ENCODE results near the gene BCAP31.

The BCAP31 gene

DNA sequence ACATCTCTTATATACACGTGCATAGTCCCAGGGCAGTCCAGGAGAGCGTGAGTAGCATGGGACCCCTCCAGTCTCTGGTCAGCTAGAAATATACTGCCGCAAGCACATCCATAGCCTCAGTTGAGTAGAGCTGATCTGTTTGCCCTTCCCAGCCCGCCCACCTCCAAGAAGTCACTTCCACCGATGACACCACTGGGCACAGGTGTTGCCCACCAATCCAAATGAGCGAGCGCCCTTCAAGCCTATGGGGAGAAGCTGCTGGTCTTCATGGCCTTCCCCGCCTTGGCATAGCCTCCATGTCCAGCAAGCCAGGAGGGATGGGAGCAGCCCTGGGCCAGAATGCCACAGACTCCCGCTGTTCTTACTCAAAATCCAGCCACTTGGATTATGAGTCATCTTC, 67.0 kb downstream of the BCAP31 start:
- no peak for DNase-seq (ENCODE audit: low read depth in 1 of 2, low spot score in 1 of 2)

DNA sequence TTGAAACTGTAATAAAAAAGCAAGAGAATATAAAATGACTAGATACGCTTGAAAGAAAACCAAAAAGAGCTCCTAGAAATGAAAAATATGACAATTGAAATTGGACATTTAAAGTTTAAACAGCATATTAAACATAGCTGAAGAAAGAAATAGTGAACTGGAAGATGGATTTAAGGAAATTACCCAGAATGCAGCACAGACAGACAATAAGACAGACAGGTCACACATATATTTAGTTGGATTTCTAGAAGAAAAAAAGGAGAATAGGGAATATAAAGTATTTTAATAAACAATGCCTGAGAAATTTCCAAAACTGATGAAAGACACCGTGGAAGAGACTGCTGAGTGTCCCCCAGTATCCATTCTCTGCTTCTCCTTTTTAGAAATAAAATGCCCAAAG, 70.6 kb downstream of the BCAP31 start:
- no peak for DNase-seq (ENCODE audit: low read depth in 1 of 2, low spot score in 1 of 2)

DNA sequence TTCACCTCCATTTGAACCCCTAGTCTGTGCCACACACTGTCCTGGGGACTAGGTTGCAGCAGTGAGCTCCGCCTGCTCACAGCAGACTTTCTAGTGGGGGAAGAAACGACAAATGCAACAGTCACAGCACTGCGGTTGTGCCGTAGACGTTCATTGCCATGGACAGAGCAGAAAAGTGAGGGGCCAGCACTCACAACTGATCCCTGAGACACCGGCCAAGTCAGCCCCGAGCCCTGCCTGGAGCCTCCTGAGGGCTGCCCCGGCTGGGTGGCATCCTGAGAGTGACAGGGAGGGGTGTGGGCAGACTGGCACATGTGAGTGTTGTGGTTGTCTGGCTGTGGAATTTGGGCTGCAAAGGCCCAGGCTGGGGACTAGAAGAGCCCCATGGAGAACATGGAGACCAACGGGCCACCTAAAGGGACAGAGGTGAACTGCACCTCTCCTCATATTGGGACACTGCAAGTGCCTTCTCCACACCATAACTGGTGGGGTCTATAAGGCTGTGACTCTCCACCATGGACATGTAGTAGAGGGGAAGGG, 72.6 kb downstream of the BCAP31 start:
- DNase-seq (ENCODE audit: low read depth in 1 of 2, low spot score in 1 of 2) = no peak

DNA sequence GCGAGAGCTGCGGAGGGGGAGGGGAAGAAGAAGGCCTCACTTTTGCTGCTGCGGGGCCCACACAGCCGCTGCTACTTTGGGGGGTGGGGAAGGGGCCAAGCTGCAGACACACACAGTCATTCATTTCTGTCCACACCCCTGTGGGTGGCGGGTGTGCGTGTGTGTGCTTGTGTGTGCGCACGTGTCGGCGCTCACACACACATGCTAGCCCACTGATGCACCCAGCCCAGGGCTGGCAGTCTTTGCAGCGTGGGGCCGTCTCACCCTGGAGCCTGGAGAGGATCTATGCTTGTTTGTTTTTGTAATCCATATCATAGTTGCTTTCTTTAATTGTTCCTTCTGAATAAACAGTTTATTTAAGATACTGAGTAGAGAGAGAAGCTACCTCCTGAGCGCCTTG, 73.2 kb downstream of the BCAP31 start:
- DNase-seq (ENCODE audit: low read depth in 1 of 2, low spot score in 1 of 2) = no peak

Data from activated T-helper 1 cell treated with anti-CD3 and anti-CD28 coated beads, Interleukin-2, amount 50 U/mL, for 16 hours (primary cell).